ENCODE results near the gene PRKCE.
A peak's percentile ranks its signal among the peaks of the same experiment; 100 is the strongest.

PRKCE gene

GRCh38 chr2:46098621-46099062, 447.2 kb downstream of the PRKCE start:
- DNase-seq: no peak

GRCh38 chr2:46101557-46102220, 450.2 kb downstream of the PRKCE start:
- no peak for DNase-seq

- no peak for DNase-seq
Measured at GRCh38 chr2:46106690-46107089, 455.2 kb downstream of the PRKCE start.

GRCh38 chr2:46114996-46115395, 463.5 kb downstream of the PRKCE start:
- no peak for DNase-seq

- no peak for DNase-seq
Measured at GRCh38 chr2:46116150-46116549, 464.7 kb downstream of the PRKCE start.

GRCh38 chr2:46116553-46116991, 465.1 kb downstream of the PRKCE start:
- no peak for DNase-seq

- no peak for DNase-seq
Measured at GRCh38 chr2:46117379-46117778, 465.9 kb downstream of the PRKCE start.

- DNase-seq: no peak
Measured at GRCh38 chr2:46117994-46118393, 466.5 kb downstream of the PRKCE start.

- no peak for DNase-seq
Measured at GRCh38 chr2:46118656-46119371, 467.3 kb downstream of the PRKCE start.

GRCh38 chr2:46119453-46119852, 468.0 kb downstream of the PRKCE start:
- no peak for DNase-seq

GRCh38 chr2:46120792-46121555, 469.5 kb downstream of the PRKCE start:
- no peak for DNase-seq

GRCh38 chr2:46122318-46122976, 471.0 kb downstream of the PRKCE start:
- DNase-seq: no peak

- DNase-seq: no peak
Measured at GRCh38 chr2:46123013-46123412, 471.5 kb downstream of the PRKCE start.

GRCh38 chr2:46125798-46126197, 474.3 kb downstream of the PRKCE start:
- DNase-seq: no peak

GRCh38 chr2:46126571-46126970, 475.1 kb downstream of the PRKCE start:
- DNase-seq: no peak

GRCh38 chr2:46127176-46127575, 475.7 kb downstream of the PRKCE start:
- no peak for DNase-seq

GRCh38 chr2:46130511-46130910, 479.0 kb downstream of the PRKCE start:
- no peak for DNase-seq

- no peak for DNase-seq
Measured at GRCh38 chr2:46132996-46133395, 481.5 kb downstream of the PRKCE start.

GRCh38 chr2:46134531-46135227, 483.2 kb downstream of the PRKCE start:
- DNase-seq: peak; percentile 77

GRCh38 chr2:46135228-46135855, 483.9 kb downstream of the PRKCE start:
- no peak for DNase-seq

GRCh38 chr2:46135958-46136357, 484.5 kb downstream of the PRKCE start:
- DNase-seq: no peak

- DNase-seq: no peak
Measured at GRCh38 chr2:46136481-46136880, 485.0 kb downstream of the PRKCE start.
